Thoracic aorta (tissue), 2 donors: ENCODE results near the gene DGCR2. TPM values are rescaled to one million over a fixed set of nuclear protein-coding genes. Genes with fewer than 3 reads are reported as not detected.

Experiments
- ATAC-seq: fragments of 150-250 bp; one replicate; pipeline ENCODE4 v1.8.0; 2017; ENCODE audit warnings: low read depth; ENCODE audit not compliant: insufficient number of reproducible peaks, low FRiP score
- DNase-seq: peaks from one replicate; pipeline ENCODE4 v3.0.0-alpha.2; 2020; ENCODE audit warnings: low spot score
- H3K27ac ChIP-seq, 2 donors: fragments of 200-600 bp; sonication (generic); 1 replicate in 1 of 2; 2 replicates in 1 of 2; pipeline ENCODE4 v1.5.1; 2016; ENCODE audit warnings: mild to moderate bottlenecking in 2 of 2, moderate library complexity in 2 of 2
- H3K27me3 ChIP-seq: fragments of 200-600 bp; sonication (generic); replicated peaks from 2 replicates; pipeline ENCODE4 v1.6.0; 2016; ENCODE audit warnings: mild to moderate bottlenecking; ENCODE audit not compliant: insufficient read depth
- H3K36me3 ChIP-seq: fragments of 200-600 bp; sonication (generic); one replicate; pipeline ENCODE4 v1.5.1; 2016
- H3K4me1 ChIP-seq, 2 donors: fragments of 200-600 bp; sonication (generic); 1 replicate in 1 of 2; 2 replicates in 1 of 2; pipeline versions ENCODE4 v1.5.1 to v1.6.0; 2016; ENCODE audit warnings: low read depth in 2 of 2, mild to moderate bottlenecking in 1 of 2; ENCODE audit not compliant: control insufficient read depth in 1 of 2
- H3K4me3 ChIP-seq: fragments of 200-600 bp; sonication (generic); 2 replicates; pipeline ENCODE4 v1.5.1; 2016; ENCODE audit warnings: mild to moderate bottlenecking
- H3K9me3 ChIP-seq: fragments of 200-600 bp; sonication (generic); 2 replicates; pipeline ENCODE4 v1.5.1; 2016
- total RNA-seq, 2 donors: library from RNA; depleted of rRNA; stranded (reverse); fragments of >200 nt; gene quantifications; one replicate each; pipeline versions ENCODE4 v1.1.0 to v1.2.3, GENCODE V29; 2016
- TF ChIP-seq, protein P1 (sequence below): fragments of 200-600 bp; sonication (generic); IDR thresholded peaks from one replicate; pipeline ENCODE4 v1.5.1; 2019; ENCODE audit warnings: antibody characterized with exemption

The DGCR2 gene, protein sequence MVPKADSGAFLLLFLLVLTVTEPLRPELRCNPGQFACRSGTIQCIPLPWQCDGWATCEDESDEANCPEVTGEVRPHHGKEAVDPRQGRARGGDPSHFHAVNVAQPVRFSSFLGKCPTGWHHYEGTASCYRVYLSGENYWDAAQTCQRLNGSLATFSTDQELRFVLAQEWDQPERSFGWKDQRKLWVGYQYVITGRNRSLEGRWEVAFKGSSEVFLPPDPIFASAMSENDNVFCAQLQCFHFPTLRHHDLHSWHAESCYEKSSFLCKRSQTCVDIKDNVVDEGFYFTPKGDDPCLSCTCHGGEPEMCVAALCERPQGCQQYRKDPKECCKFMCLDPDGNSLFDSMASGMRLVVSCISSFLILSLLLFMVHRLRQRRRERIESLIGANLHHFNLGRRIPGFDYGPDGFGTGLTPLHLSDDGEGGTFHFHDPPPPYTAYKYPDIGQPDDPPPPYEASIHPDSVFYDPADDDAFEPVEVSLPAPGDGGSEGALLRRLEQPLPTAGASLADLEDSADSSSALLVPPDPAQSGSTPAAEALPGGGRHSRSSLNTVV
- 100 to 1,000 TPM in 1 of 2 donors, 10 to 100 TPM in 1; 42.1 to 105 TPM for total RNA-seq

DNA sequence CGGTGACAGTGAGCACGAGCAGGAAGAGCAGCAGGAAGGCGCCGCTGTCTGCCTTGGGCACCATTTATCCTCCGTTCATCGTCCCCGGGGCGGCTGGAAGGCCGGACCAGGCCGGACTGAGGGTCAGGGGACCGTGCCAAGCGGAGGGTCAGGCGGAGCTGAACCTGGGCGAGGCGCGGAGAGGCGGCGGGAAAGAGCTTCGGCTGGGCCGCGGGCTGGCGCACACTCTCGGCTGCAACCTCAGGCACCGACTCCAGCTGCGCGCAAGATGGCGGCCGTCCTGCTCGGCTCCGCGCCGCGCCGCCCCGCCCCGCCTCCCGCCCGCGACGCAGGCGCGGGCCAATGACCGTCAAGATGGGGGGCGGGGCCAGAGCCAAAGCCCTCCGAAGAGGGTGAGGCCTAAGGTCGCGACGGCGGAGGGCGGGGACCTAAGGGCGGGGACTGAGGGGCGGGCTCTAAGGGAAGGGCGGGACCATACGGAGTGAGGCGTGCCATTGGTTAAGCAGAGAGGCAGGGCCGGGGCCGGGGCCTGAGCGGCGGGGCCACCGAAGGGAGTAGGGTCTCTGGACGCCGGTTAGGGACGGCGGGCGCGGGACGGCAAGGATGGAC lies at the start of gene DGCR2:
TSS of gene DGCR2 (minus strand) at position 270 of the 609 bp plus-strand sequence. CDS start at position 64, 206 bp downstream.
- ATAC-seq (peak; percentile 97), DNase-seq (peak; percentile 89)
- Histone ChIP-seq H3K27me3 (no peaks in the 10 kb centered on the region), H3K27ac (peak within 1 kb of the TSS; percentile 82 to 92), H3K36me3 (no peaks in the 10 kb centered on the region), H3K4me1 (peaks cover 21 to 50% of the 10 kb centered on the region in 2 donors), H3K4me3 (peak within 1 kb of the TSS; percentile 89), H3K9me3 (no peaks in the 10 kb centered on the region)
- TF ChIP-seq, protein P1, sequence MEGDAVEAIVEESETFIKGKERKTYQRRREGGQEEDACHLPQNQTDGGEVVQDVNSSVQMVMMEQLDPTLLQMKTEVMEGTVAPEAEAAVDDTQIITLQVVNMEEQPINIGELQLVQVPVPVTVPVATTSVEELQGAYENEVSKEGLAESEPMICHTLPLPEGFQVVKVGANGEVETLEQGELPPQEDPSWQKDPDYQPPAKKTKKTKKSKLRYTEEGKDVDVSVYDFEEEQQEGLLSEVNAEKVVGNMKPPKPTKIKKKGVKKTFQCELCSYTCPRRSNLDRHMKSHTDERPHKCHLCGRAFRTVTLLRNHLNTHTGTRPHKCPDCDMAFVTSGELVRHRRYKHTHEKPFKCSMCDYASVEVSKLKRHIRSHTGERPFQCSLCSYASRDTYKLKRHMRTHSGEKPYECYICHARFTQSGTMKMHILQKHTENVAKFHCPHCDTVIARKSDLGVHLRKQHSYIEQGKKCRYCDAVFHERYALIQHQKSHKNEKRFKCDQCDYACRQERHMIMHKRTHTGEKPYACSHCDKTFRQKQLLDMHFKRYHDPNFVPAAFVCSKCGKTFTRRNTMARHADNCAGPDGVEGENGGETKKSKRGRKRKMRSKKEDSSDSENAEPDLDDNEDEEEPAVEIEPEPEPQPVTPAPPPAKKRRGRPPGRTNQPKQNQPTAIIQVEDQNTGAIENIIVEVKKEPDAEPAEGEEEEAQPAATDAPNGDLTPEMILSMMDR: no peak

DNA sequence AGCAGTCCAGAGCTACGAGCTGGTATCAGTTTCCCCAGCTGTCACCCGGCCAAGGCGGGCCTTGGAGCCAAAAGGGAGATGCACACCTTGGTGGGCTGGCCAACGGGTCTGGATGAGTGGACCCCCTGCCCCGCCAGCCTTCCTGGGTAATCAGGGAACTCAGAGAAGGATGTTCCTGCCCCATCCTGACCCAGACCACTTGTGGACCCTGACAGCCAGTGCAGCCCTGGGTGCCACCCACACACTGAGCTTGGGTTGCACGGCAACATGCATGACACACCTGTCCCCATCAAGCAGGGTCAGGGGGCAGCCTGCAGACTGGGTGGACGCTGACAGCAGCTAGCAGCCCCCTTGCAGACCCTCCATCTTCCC lies 47.7 kb upstream of the DGCR2 start:
- no peak for DNase-seq
- Histone ChIP-seq H3K4me3 (peak overlapping the region; percentile 64), H3K27me3 (peaks cover 17% of the 10 kb centered on the region), H3K4me1 (peaks cover 22 to 51% of the 10 kb centered on the region in 2 donors), H3K9me3 (no peaks in the 10 kb centered on the region), H3K27ac (no peak overlapping the region), H3K36me3 (no peaks in the 10 kb centered on the region)
- ATAC-seq: no peak
- TF ChIP-seq, protein P1: no peak

DNA sequence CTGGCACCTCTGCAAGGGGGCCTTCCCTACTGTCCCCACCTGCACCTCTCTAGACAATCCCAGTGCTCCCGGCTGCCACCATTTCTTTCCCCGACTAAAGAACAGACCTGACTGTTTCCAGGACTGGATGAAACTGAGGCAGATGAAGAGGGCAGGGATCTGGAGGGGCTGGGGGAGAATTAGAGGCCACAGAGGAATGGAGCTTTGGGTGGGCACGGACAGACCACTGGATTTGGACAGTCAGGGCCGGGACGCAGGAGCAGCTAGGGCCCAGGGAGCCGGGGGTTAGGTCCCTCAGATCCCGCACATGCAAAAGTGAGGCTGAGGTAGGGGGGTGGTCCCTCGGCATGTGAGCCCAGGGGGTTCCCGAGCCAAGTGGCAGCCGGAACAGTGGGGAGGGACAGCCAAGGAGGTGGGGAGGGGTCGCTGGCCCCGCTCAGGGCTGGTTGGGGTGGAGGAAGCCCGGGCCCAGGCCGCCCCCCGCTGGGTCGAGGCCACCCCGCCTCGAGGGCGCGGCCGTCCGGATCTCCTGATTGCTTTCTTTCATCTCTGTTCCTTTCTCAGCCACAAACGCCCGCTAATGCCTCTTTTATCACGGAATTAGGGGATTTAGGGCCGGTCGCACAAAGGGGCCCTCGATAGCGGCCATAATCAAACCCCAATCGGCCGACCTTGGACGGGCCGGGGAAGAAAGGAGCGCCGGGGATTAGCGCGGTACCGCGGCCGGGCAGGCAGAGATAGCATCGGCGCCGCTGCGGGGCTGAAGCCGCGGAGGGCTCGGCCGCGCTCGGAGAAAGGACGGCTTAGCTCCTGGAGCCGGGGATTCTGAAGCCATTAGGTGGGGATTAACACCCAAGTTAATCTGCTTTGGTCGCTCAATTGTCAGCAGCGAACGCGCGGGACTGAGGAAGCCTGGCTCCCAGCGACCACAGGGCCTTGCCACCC lies 47.1 kb upstream of the DGCR2 start:
- Histone ChIP-seq H3K4me1 (peaks cover 16 to 45% of the 10 kb centered on the region in 2 donors), H3K4me3 (peak overlapping the region; percentile 64), H3K9me3 (peaks cover 4% of the 10 kb centered on the region), H3K27me3 (peaks cover 17% of the 10 kb centered on the region), H3K36me3 (no peaks in the 10 kb centered on the region), H3K27ac (no peak overlapping the region)
- TF ChIP-seq, protein P1: no peak
- no peak for DNase-seq
- ATAC-seq: no peak

DNA sequence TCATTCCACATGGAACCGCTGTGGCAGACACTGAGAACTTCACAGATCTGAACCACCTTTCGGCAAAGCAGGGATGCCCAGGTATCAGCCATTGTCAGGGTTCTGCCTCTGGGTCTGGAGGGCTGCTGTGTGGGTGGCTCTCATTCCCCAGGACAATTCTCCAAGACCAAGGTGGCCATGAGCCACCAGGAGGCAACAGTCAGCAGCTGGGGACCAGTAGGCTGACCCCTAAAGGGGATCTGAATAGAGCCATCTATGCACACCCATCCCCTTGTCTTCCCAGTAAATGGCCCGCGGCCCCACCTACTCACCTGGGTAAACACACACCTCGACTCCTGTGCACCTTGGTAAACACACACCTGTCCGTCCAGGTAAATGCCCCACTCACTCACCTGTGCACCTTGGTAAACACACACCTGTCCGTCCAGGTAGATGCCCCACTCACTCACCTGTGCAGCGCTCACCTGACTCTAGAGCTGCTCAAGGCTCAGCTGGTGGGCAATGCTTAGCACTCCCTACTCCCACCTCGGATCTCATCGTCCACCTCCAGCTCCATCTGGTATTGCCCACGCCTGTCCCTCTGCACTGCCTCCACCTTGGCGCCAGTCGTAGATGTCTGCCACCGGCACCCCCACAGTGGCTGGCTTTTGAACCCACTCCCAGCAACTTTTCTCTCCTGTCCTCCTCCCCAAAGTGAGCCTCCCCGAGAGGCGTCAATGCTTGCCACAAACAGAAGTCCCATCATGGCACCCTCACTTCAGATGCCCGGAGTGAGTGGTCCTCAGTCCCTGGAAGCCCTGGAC lies 46.1 kb upstream of the DGCR2 start:
- Histone ChIP-seq H3K4me1 (peaks cover 13 to 35% of the 10 kb centered on the region in 2 donors), H3K27me3 (peaks cover 17% of the 10 kb centered on the region), H3K9me3 (peaks cover 5% of the 10 kb centered on the region), H3K27ac (no peak overlapping the region), H3K36me3 (no peaks in the 10 kb centered on the region), H3K4me3 (no peak overlapping the region)
- TF ChIP-seq, protein P1: no peak
- ATAC-seq (no peak), DNase-seq (no peak)
